GM19455 (cell line): ENCODE results near the gene PSMG3.

ENCODE experiments used
- ATAC-seq: cut with Tn5 transposase; IDR thresholded peaks from one replicate; pipeline ENCODE4 v1.9.1; 2021; ENCODE audit not compliant: unreplicated experiment

The PSMG3 gene

DNA sequence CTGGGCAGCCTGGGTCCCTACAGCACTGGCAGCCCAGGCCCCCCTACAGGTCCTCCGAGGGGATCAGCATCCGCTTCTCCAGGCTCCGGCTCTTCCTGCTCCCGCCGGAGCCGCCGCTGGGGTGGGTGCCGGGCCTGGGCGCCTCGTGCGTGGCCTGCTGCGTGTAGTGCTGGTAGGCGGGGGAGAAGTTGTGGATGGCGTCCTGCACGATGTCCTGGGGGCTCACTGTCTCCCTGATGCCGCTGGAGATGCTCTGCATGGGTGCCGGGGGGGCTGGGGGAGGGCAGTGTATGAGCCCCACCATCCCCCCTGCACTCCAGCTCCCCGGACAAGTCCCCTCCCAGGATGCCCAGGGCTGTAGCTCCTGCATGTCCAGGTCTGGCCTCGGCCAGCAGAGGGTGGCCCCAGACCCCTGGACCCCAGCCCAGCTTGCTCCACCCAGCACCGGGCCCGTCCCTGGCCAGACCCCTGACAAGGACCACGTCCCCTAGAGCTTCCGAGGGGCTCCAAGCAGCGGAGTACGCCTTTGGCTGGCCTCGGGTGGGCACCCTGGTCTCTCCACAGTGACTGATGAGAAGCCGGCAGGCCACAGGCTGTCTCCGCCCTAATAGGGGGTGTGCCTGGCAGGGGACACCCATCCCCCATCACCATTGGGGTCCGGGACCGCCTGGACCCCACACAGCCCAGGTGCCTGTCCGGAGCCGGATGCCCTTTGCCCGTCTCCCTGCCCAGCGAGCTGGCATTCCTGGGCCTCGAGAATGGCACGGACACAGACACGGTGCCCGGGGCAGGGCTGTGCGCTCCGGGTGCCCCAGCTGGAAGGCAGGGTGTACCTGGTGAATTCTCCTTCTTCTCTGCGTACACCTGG, 22.7 kb downstream of the PSMG3 start:
- ATAC-seq: no peak

DNA sequence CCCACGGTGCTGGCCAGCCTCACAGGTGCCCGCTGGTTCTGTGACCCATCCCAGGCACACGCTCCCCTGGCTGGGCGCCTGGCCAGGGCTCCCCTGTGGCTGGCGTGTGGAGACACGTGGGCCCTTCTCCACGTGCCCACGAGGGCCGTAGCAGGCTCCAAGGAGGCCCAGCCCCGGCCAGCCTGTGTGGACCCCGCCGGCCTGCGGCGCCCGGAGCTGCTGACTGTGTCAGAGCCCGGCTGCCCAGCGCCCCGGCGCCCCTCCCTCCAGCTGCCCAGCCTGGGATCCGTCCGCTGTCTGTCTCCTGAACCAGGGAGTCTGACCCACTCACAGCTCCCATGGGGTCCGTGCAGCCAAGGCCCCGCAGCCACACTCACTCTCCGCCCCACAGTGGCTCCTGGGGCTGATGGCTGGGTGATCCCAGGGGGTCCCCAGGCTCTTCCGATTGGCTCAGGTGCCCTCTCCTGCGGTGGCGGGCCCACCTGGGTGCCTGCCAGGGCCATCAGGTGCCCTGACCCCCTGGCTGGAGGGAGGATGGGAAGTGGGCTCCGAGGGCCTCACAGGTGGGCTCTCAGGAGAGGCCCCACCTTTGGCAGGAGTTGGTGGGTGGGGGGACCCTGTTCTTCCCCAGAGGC, 23.4 kb downstream of the PSMG3 start:
- ATAC-seq: no peak

DNA sequence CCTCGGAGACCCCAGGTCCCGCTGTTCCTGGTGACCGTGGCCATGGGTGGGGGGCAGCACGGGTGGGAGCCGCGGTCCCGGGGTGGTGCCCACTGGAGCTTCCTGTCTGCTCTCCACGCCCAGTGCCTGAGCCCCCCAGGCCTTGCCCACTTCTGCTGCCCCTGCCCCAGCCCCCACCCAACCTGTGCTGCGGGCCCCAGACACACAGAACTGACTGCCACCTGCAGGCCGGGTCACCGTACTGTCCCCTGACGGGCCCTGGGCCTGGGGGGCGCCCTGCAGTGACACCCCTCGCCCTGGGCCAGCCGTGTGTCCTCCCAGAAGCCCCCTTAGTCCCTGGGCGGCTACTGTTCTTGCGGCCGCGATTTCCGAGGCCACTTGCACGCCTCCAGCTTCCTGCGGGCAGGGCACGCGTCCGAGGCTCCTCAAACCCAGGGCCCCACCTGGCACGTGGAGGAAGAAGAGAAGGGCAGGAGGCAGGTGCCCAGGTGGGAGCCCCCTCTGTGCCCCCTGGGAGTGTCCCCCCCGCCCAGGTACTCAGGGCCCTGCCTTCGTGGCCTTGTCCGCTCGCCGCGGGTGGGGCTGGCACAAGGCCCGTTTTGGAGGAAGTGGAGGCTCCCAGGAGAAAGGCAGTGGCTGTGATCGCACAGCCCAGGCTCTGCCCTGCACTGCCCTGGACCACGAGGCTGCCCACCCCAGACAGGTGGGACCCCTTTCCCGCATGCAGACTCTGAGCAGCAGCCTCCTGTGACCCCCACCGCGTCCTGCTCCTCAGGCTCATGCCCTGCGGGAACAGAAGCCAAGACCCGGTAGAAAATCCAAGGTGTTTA, 24.2 kb downstream of the PSMG3 start:
- ATAC-seq: no peak

DNA sequence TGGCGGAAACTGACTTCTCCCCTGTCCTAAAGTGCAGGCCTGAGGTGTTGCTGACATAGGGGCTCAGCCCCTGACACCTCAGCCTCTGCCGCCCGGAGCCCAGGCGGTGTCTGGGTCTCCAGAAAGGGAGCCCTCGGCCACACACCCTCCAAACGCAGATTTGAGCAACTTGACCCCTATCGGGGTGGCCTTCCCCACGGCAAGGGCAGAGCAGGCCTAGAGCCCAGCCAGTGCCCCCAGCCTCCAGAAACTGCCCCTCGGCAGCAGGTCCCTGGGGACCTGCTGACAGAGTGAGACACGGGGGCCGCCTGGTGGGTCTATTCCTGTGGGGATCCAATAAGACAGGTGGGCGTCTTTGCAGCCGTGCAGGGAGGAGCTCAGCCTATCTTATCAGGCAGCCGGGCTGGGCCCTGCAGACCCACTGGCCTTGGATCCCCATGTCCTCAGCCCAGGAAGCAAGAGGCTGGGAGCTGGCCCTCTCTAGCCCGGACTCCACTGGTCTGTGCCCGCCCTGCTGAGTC, 24.9 kb downstream of the PSMG3 start:
- ATAC-seq: no peak

DNA sequence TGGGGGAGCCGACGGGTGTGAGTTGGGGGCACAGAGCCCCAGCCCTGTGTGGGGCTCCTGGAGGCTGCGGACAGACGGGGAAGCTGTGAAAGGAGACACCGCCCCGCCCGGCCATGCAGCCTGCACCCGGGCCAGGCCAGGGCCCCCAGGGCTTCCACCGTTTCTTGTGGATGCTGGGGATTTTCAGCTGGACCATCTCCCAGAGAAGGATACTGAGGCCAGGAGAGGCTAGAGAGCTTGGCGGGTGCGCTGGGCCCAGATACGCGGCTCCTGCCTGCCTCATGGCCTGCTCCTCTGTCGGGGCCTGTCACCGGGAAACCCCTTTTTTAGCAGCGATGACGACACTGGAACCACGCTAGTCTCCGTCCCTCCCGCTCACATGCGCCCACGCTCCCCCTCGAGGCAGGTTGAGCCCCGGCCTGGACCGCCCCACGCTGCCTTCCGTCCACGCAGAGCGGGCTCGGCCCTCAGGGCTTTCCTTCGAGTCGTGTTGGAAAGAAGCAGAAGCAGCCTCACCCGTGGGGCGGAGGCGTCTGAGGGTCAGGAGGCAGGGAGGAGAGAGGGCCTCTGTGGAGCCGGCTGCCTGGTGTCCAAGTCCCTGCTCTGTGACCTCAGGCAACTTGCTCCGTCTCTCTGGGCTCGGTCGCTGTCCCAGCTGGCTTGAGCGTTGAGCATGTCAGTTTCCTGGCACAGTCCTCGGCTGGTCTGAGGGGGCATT, 25.5 kb downstream of the PSMG3 start:
- no peak for ATAC-seq

DNA sequence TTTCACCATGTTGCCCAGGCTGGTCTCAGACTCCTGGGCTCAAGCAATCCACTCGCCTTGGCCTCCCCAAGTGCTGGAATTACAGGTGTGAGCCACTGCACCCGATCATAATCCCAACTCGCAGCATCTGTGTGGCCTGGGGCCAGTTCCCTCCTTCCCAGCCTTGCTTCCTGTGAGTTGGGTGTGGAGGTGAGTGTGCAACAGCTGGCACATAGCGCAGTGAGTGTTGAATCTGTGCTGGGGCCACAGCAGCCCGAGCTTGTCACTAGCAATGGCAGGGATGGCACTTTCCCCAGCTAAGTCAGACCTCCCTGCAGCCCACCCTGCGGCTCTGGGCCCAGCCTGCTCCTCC, 26.0 kb downstream of the PSMG3 start:
- no peak for ATAC-seq

DNA sequence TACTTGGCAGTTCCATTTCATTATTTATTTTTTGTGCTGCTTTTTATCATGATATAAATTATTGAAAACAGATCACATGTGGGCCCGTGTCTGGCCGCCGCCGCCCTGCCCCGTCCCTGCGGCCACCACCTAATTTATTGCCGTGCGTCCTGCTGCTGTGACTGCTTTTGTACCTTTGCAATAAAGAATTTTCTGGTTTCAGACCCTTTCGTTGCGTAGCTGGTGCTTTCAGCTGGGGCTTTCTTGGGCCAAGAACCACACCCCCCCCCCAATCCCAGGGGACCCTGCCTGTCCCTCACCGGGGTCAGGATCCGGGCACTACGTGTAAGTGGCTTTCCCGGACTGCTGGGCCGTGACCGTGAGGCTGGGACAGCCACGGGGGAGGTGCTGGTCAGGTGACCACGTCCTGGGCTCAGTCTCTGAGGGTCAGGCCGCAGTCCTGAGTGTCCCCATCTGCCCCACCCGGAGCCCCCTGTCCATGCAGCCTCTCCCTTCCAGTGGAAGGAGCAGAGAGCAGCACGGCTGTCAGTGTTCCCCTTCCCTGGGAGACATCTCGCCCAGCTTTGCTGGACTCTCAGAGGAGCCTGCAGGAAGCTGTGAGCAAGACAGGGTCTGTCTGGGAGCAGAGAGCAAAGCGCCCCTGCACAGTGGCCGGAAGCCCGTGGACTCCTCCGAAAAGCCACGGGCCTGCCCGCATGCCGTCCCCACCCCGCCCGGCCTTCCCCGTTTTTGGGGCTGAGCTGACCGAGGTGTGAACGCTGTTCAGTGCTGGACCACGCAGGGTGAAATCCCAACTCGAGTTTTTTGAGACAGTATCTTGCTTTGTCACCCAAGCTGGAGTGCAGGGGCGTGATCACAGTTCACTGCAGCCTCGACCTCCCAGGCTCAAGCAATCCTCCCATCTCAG, 26.7 kb downstream of the PSMG3 start:
- no peak for ATAC-seq

DNA sequence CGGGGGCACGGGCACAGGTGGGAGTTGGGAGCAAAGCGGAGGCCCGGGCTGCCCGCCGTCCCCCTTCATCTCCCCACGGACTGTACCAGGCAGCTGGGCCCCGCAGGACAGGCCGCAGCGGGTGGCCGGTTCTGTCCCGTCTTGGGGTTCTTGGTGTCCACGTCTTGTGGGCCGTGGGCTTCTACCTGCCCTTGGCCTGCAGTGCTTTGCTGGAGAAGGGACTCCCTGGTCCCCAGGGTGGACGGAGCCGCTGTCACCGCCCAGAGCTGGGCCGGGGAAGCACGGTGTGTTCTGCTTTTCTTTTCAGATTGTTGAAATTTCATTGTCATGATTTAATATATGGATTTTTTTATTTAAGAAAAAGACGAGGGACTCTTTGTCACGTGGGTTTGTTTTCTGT, 27.5 kb downstream of the PSMG3 start:
- no peak for ATAC-seq

DNA sequence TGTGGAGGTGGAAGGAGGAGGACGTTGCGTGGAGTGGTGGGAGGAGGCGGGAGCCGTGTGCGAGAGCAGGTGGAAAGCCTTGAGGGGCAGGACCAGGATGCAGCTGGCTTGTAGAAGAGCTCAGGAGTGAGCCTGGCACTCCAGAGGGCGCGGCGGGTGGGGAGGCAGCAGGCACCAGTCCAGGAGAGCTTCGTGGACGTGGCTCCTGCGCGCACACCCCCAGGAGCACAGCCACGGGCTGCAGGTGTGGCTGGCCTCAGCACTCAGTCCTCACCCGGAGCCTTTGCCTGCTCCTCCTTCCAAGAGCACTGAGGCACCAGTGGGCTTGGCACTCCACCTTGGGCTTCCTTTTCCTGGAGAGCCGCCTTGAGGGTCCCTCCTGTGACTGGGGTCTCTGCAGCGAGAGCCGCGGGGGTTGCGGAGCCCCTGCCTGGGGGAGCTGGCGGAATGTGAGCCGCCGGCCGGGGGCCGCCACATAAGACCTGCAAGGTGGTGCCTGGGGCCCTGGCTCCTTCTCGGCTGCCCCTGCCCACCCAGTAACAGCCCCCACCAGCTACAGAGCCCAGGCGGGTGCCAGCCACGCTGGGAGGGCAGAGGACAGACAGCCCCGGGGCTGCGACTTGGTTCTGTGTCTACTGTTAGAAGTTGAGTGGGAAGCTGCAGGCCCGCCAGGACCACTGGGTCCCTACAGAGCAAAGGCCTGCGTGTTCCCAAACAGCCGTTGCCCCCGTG, 28.2 kb downstream of the PSMG3 start:
- ATAC-seq: no peak

DNA sequence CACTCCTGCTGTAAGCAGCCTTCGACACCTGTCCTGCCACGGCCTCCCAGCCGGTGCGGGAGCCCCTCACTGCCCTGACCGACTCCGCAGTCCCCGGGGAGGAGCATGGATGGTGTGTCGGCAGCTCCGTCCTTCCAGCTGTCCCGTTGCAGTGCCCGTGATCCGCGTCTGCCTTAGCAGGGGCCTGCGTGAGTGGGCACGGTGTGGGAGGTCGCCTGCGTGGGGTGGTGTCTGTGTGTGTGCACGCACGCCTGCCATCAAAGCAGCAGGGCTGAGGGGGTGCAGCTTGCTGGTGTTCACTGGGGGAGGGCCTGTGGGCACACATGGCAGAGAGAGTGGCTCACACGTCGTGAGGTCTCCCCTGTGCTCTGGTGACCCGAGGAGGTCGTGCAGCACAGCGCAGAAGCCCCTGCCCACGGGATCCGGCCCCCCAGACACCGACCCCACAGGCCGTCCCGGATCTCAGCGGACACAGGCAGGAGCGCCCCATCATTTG, 29.0 kb downstream of the PSMG3 start:
- ATAC-seq: no peak

DNA sequence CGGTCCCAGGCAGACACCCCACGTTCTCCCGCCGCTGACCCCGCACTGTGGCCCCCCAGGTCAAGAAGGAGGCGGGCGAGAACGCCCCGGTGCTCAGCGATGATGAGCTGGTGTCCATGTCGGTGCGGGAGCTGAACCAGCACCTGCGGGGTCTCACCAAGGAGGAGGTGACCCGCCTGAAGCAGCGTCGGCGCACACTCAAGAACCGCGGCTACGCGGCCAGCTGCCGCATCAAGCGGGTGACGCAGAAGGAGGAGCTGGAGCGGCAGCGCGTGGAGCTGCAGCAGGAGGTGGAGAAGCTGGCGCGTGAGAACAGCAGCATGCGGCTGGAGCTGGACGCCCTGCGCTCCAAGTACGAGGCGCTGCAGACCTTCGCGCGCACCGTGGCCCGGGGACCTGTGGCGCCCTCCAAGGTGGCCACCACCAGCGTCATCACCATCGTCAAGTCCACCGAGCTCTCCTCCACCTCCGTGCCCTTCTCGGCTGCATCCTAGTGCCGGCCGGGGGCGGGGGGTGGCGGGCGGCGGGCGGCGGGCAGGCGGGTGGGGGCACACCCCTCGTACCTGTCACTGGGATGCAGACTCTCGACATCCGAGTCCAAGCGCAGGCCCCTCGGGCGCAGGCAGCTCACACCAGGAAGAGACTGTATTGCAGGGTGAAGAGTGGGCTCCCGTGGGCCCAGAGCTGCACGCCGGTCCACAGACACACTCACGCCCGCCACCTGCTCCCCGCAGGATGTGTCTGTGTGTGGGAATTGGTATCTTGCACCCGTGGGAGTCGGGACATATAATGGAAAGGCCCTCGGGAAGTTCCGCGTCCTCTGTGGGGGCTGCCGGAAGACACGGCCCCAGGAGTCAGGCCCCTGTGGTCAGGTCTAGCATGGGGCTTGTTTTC, 29.7 kb downstream of the PSMG3 start:
- no peak for ATAC-seq

DNA sequence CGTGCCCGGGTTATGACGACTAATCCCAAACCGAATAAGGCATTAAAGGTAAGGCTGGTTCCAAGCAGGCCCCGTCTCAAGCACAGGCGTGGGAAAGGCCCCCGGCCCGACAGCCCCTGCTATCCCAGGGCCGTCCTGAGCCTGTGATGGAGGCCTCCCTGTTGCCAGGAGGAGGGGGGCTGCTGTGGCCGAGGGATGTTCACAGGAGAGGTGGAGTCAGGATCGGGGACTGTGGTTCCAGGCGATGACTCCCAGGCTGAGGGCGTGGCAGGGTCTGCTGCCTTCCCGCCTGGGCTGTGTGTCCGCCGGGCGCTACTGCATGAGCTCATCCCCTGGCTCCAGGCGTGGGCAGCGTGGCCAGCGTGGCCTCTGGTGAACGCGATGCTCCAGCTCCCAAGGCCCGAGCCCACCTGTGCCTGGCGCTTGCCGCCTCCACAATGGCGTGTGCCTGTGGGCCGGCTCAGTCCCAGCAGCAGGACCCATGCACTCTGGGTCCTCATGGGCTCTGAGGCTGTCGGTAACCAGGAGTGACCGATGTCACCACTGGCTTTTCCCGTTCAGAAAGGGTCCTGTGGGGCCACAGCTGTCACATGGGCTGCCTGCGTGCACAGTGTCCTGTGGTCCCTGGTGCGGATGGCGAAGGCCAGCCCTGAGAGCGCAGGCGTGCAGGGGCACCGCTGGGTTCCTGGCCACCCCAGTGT, 30.5 kb downstream of the PSMG3 start:
- ATAC-seq: no peak

DNA sequence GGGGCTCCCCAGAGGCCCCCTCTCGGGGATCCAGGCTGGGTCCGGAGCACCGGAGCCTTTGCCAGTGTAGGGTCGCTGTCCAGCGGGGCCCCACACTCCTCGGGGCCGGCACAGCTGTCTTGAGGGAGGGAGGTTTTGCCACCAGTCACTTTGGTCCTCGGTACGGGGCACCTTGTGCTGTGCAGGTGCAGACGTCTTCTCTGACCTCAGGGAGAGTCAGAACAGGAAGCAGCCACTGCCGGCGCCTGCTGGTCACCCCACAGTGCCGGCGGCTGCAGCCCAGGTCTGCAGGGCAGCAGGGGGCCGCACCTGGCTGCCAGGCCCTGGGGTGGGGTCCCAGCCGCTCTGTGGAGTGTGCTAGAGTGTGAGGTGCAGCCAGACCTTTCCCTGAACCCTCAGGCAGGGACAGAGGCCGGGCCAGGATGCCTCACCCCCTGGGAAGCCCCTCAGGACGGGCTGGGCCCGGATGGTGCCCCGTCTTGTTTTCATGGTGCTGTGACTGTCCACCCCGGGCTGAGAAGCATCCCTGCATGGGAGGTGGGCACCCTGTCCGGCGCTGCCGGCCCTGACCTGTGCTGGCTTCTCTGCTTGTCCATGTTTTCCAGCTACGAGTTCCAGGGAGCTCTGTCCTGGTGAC, 31.2 kb downstream of the PSMG3 start:
- ATAC-seq: no peak

DNA sequence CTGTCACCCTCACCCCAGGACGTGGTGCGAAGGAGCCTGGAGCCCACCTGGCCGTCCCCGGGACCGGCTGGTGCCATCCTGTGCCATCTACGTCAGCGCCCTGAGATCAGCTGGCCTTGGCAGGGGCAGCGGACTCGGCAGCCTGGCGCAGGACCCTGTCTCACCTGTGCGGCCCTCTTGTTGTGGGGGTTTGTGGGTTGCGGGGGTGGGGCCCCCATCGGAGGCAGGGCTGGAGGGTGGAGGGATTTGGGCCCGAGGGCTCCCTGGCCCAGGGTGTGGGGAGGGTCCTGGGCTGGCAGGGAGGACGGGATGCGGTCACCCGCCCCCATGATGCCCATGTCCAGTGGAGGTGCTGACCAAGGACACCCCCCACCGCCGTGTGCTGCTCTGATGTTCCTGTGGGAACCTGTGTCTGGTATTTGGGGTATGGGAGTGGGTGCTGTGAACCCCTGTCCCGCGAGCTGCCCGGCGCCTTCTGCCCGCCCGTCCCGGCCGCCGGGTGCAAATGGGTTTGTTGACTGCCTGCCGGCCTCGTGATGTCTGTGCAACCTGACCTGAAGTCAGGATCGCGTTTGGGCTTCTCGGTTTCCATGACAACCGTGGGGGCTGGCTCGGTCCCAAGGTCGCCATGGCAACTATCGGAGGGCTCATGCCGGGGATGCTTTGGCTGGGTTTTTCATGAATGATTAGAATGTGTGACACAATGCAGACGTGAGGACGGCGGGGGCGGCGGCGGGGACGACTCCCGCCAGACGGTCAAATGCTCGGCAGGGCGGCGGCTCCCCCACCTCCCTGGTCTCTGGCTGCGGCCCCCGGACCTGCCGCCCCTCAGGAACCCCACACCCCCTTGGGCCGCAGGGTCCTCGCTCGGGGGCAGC, 32.1 kb downstream of the PSMG3 start:
- no peak for ATAC-seq

DNA sequence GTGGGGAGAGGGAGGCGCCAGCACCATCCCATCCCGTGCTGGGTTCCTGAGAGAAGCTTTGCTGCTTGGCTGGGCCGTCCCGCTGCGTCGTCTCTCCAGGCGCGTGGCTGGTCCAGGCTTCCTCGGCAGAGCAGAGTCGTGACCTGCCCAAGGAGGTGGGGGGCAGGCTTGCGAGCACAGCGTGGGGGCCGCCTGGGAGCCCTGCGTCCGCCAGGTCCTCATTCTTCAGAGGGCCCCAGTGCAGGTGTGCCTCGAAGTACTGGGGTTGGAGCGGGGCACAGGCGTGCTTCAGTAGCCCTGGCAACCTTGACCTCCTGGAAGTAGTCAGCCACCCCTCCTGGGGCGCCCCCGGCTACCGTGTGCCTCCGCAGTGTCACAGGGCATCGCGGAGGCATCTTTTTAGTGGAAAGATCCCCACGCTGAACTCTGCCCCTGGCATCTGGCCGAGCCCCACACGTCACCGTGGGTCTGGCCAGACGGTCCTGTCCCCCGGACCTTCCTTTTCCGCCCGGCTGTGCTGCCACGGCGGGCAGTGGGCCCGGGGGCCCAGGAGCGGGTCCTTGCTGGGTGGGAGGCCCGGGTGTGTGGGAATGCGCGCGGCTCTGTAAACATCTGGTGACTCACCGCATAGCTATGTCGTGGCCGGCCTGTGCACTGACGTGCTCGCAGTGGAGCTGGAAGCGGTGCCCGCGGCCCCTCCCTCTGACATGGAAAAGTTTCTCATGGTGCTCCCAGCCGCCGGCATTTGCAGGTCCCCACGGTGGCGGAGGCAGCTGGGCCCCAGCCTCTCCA, 32.9 kb downstream of the PSMG3 start:
- ATAC-seq: no peak
